H9 (cell line): Measurements from ENCODE around the gene EPAS1. TPM values are rescaled to one million over a fixed set of nuclear protein-coding genes. Genes with fewer than 3 reads are reported as not detected.

Experiments used
- DNase-seq: peaks from one replicate; pipeline ENCODE4 v3.0.0-alpha.2; 2017
- H2AFZ ChIP-seq: one replicate; pipeline ENCODE4 v1.6.1; 2013; ENCODE audit warnings: mild to moderate bottlenecking, low read length, control low read depth, moderate library complexity
- H2AK5ac ChIP-seq: 2 replicates; pipeline ENCODE4 v1.6.1; 2013; ENCODE audit warnings: low read length, control low read depth, mixed read lengths; ENCODE audit not compliant: insufficient read length
- H2BK120ac ChIP-seq: one replicate; pipeline ENCODE4 v1.6.1; 2013; ENCODE audit warnings: low read depth, mild to moderate bottlenecking, low read length, control low read depth, inconsistent platforms; ENCODE audit not compliant: poor library complexity, severe bottlenecking
- H2BK12ac ChIP-seq: 2 replicates; pipeline ENCODE4 v1.6.1; 2013; ENCODE audit warnings: low read length, control low read depth, mixed read lengths, low read depth; ENCODE audit not compliant: insufficient read length
- H2BK15ac ChIP-seq: 2 replicates; pipeline ENCODE4 v1.6.1; 2013; ENCODE audit warnings: low read depth, low read length, control low read depth
- H2BK20ac ChIP-seq: one replicate; pipeline ENCODE4 v1.6.1; 2013; ENCODE audit warnings: low read depth, mild to moderate bottlenecking, low read length, control low read depth, inconsistent platforms; ENCODE audit not compliant: poor library complexity, severe bottlenecking
- H2BK5ac ChIP-seq: 2 replicates; pipeline ENCODE4 v1.6.1; 2013; ENCODE audit warnings: low read length, control low read depth, mixed read lengths; ENCODE audit not compliant: insufficient read length
- H3K14ac ChIP-seq: 2 replicates; pipeline ENCODE4 v1.6.1; 2013; ENCODE audit warnings: low read length, control low read depth; ENCODE audit not compliant: insufficient read depth
- H3K18ac ChIP-seq: 2 replicates; pipeline ENCODE4 v1.6.1; 2013; ENCODE audit warnings: low read depth, mild to moderate bottlenecking, mixed read lengths, low read length, control low read depth; ENCODE audit not compliant: insufficient read length
- H3K23ac ChIP-seq: 2 replicates; pipeline ENCODE4 v1.6.1; 2013; ENCODE audit warnings: low read length, control low read depth, mixed read lengths, low read depth; ENCODE audit not compliant: insufficient read length
- H3K23me2 ChIP-seq: 2 replicates; pipeline ENCODE4 v1.6.1; 2013; ENCODE audit warnings: low read depth, mild to moderate bottlenecking, mixed read lengths, low read length, control low read depth; ENCODE audit not compliant: insufficient read length, poor library complexity, severe bottlenecking
- H3K27ac ChIP-seq: 2 replicates; pipeline ENCODE4 v1.5.1; 2013; ENCODE audit warnings: low read length, control low read depth, mixed read lengths, low read depth; ENCODE audit not compliant: insufficient read length
- H3K27me3 ChIP-seq: 2 replicates; pipeline ENCODE4 v1.6.1; 2013; ENCODE audit warnings: low read length, control low read depth, inconsistent platforms; ENCODE audit not compliant: insufficient read depth
- H3K4ac ChIP-seq: 2 replicates; pipeline ENCODE4 v1.6.1; 2013; ENCODE audit warnings: low read depth, mild to moderate bottlenecking, control low read depth, inconsistent platforms, low read length, moderate library complexity
- H3K4me1 ChIP-seq: 2 replicates; pipeline ENCODE4 v1.6.1; 2013; ENCODE audit warnings: low read length, control low read depth, inconsistent platforms; ENCODE audit not compliant: insufficient read depth
- H3K4me2 ChIP-seq: 2 replicates; pipeline ENCODE4 v1.6.1; 2013; ENCODE audit warnings: low read length, control low read depth, mixed read lengths; ENCODE audit not compliant: insufficient read length, insufficient read depth
- H3K56ac ChIP-seq: 2 replicates; pipeline ENCODE4 v1.6.1; 2013; ENCODE audit warnings: low read depth, mild to moderate bottlenecking, mixed read lengths, low read length, control low read depth; ENCODE audit not compliant: insufficient read length
- H3K79me1 ChIP-seq: 2 replicates; pipeline ENCODE4 v1.6.1; 2013; ENCODE audit warnings: low read depth, mild to moderate bottlenecking, moderate library complexity, low read length, control low read depth, inconsistent platforms; ENCODE audit not compliant: insufficient read depth, poor library complexity, severe bottlenecking
- H3K79me2 ChIP-seq: 2 replicates; pipeline ENCODE4 v1.6.1; 2013; ENCODE audit warnings: low read length, control low read depth, inconsistent platforms; ENCODE audit not compliant: insufficient read depth
- H3K9ac ChIP-seq: 2 replicates; pipeline ENCODE4 v1.6.1; 2013; ENCODE audit warnings: low read length, control low read depth, mixed read lengths; ENCODE audit not compliant: insufficient read length; ENCODE audit errors: extremely low read depth
- H3K9me3 ChIP-seq: one replicate; pipeline ENCODE4 v1.6.1; 2013; ENCODE audit warnings: low read depth, low read length, inconsistent platforms; ENCODE audit not compliant: control insufficient read depth
- H3T11ph ChIP-seq: one replicate; pipeline ENCODE4 v1.6.1; 2013; ENCODE audit warnings: mild to moderate bottlenecking, low read length, control low read depth, inconsistent platforms
- H4K20me1 ChIP-seq: one replicate; pipeline ENCODE4 v1.6.1; 2013; ENCODE audit not compliant: control insufficient read depth, insufficient read length, insufficient read depth
- H4K5ac ChIP-seq: 2 replicates; pipeline ENCODE4 v1.6.1; 2013; ENCODE audit warnings: low read depth, mild to moderate bottlenecking, mixed read lengths, low read length, control low read depth; ENCODE audit not compliant: insufficient read length
- H4K8ac ChIP-seq: replicated peaks from 2 replicates; pipeline ENCODE4 v1.6.1; 2013; ENCODE audit warnings: low read length, control low read depth, mixed read lengths, low read depth; ENCODE audit not compliant: insufficient read length
- H4K91ac ChIP-seq: 2 replicates; pipeline ENCODE4 v1.6.1; 2013; ENCODE audit warnings: low read depth, mild to moderate bottlenecking, moderate library complexity, mixed read lengths, low read length, control low read depth; ENCODE audit not compliant: insufficient read length
- H3K27ac Mint-ChIP-seq, 3 experiments: 2 replicates in 2 of 3; 3 replicates in 1 of 3; pipeline ENCODE4 v1.8.0; 2020 to 2021; ENCODE audit warnings: mixed read lengths in 3 of 3, mild to moderate bottlenecking in 1 of 3, moderate library complexity in 1 of 3
- H3K27me3 Mint-ChIP-seq: 2 replicates; pipeline ENCODE4 v1.8.0; 2021; ENCODE audit warnings: low read depth, mild to moderate bottlenecking, moderate library complexity, mixed read lengths
- H3K36me3 Mint-ChIP-seq, 3 experiments: 2 replicates in 2 of 3; 3 replicates in 1 of 3; pipeline ENCODE4 v1.8.0; 2020 to 2021; ENCODE audit warnings: low read depth in 3 of 3, mixed read lengths in 3 of 3; ENCODE audit not compliant: insufficient read depth in 1 of 3
- H3K4me1 Mint-ChIP-seq, 2 experiments: 2 replicates each; pipeline ENCODE4 v1.8.0; 2020; ENCODE audit warnings: mixed read lengths in 2 of 2
- H3K4me3 Mint-ChIP-seq, 2 experiments: 2 replicates in 1 of 2; 3 replicates in 1 of 2; pipeline ENCODE4 v1.8.0; 2020 to 2021; ENCODE audit warnings: mild to moderate bottlenecking in 2 of 2, mixed read lengths in 2 of 2, moderate library complexity in 1 of 2
- H3K9me3 Mint-ChIP-seq, 2 experiments: 2 replicates in 1 of 2; 3 replicates in 1 of 2; pipeline ENCODE4 v1.8.0; 2020; ENCODE audit warnings: mild to moderate bottlenecking in 2 of 2, mixed read lengths in 2 of 2, moderate library complexity in 1 of 2
- WGBS: extraction: QIAGEN DNeasy Blood & Tissue Kit; methylation state at CpG from one replicate; pipeline ENCODE4 v1.1.7; 2013; ENCODE audit warnings: missing lambda C conversion rate, low lambda C conversion rate, mixed read lengths; ENCODE audit not compliant: insufficient read length; ENCODE audit errors: extremely low coverage; 5-methylcytosine and 5-hydroxymethylcytosine counted together
- total RNA-seq: library from RNA; stranded (reverse); gene quantifications from 2 replicates; pipeline ENCODE4 v1.2.1, GENCODE V29; 2021
- TF ChIP-seq, protein P1 (sequence below): fragments of 200-600 bp; sonication (generic); conservative IDR thresholded peaks from 3 replicates; pipeline ENCODE4 v1.8.0; 2021; ENCODE audit warnings: antibody characterized with exemption, mild to moderate bottlenecking

The EPAS1 gene
- total RNA-seq, 1 experiment from 2014 or later, result 1.1 TPM

DNA sequence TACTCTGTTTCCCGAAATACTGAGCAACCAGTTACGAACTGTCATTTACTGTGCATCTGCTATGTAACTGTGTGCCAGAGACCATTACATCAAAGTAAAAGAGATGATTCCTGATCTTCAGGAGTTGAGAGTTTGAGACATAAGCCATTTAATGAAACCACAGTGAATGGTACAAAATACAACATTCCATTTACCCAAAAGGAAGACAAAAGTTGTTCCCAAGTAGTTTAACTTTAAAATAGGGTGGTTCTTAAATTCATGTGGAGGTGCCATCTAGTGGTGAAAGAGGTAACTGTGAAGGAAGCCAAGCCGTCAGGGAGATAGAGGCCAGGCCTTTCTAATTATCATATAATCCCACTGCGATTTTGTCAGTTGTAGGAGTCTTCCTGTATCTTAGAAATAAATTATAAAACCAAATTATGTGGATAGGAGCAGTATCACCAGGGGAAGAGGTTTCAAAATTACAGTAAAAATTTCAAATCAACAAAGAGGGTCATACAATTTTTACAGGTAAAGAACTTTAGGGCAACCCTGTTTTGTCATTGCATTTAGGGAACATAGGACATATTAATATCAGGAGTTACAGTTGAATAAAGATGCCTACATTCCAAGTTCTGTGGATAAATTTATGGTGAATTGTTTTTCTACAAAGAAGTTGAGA, 67.7 kb downstream of the EPAS1 start:
- no peak overlapping the region for H3K4ac ChIP-seq
- no peak overlapping the region for H2AK5ac ChIP-seq
- H2AFZ ChIP-seq, result no peak overlapping the region
- H3T11ph ChIP-seq, result no peak overlapping the region
- Mint-ChIP-seq H3K27me3 (peaks cover 4% of the 10 kb centered on the region), H3K9me3 (no peaks in the 10 kb centered on the region), H3K27ac (no peak overlapping the region), H3K4me1 (no peaks in the 10 kb centered on the region), H3K4me3 (no peak overlapping the region), H3K36me3 (no peaks in the 10 kb centered on the region)
- H3K23me2 ChIP-seq, result no peaks in the 10 kb centered on the region
- H3K79me2 ChIP-seq, result no peaks in the 10 kb centered on the region
- no peak overlapping the region for H3K4me2 ChIP-seq
- H4K5ac ChIP-seq, result no peak overlapping the region
- H3K4me1 ChIP-seq, result no peaks in the 10 kb centered on the region
- H2BK20ac ChIP-seq, result no peak overlapping the region
- no peaks in the 10 kb centered on the region for H3K27me3 ChIP-seq
- no peak overlapping the region for H3K14ac ChIP-seq
- no peaks in the 10 kb centered on the region for H4K20me1 ChIP-seq
- H2BK120ac ChIP-seq, result no peak overlapping the region
- no peaks in the 10 kb centered on the region for H3K9me3 ChIP-seq
- H4K91ac ChIP-seq, result no peak overlapping the region
- H2BK12ac ChIP-seq, result no peak overlapping the region
- no peak overlapping the region for H2BK5ac ChIP-seq
- no peak overlapping the region for H4K8ac ChIP-seq
- H3K79me1 ChIP-seq, result no peaks in the 10 kb centered on the region
- no CpG with 5 or more reads among the region's 4 CpGs for WGBS
- no peak overlapping the region for H3K27ac ChIP-seq
- no peak overlapping the region for H3K23ac ChIP-seq
- H2BK15ac ChIP-seq, result no peak overlapping the region
- H3K9ac ChIP-seq, result no peak overlapping the region
- H3K56ac ChIP-seq, result no peak overlapping the region
- H3K18ac ChIP-seq, result no peak overlapping the region
- no peak for DNase-seq
- TF ChIP-seq, protein P1, sequence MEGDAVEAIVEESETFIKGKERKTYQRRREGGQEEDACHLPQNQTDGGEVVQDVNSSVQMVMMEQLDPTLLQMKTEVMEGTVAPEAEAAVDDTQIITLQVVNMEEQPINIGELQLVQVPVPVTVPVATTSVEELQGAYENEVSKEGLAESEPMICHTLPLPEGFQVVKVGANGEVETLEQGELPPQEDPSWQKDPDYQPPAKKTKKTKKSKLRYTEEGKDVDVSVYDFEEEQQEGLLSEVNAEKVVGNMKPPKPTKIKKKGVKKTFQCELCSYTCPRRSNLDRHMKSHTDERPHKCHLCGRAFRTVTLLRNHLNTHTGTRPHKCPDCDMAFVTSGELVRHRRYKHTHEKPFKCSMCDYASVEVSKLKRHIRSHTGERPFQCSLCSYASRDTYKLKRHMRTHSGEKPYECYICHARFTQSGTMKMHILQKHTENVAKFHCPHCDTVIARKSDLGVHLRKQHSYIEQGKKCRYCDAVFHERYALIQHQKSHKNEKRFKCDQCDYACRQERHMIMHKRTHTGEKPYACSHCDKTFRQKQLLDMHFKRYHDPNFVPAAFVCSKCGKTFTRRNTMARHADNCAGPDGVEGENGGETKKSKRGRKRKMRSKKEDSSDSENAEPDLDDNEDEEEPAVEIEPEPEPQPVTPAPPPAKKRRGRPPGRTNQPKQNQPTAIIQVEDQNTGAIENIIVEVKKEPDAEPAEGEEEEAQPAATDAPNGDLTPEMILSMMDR, result peak; percentile 88
